Ishikawa (cell line): Measurements from ENCODE around the gene OSBPL10.

ENCODE experiments used
- CEBPB ChIP-seq: IDR thresholded peaks from 2 replicates; pipeline ENCODE4 v1.6.1; 2012
- CREB1 ChIP-seq: IDR thresholded peaks from 2 replicates; pipeline ENCODE4 v1.6.1; 2012; ENCODE audit warnings: low read depth
- EGR1 ChIP-seq: IDR thresholded peaks from 2 replicates; pipeline ENCODE4 v1.6.1; 2012
- EP300 ChIP-seq: IDR thresholded peaks from 2 replicates; pipeline ENCODE4 v1.6.1; 2012; ENCODE audit warnings: borderline replicate concordance
- FOXM1 ChIP-seq: IDR thresholded peaks from 2 replicates; pipeline ENCODE4 v1.6.1; 2012; ENCODE audit warnings: low read depth, borderline replicate concordance
- MAX ChIP-seq: IDR thresholded peaks from 2 replicates; pipeline ENCODE4 v1.6.1; 2012
- NFIC ChIP-seq: IDR thresholded peaks from 2 replicates; pipeline ENCODE4 v1.6.1; 2012
- RAD21 ChIP-seq: IDR thresholded peaks from 2 replicates; pipeline ENCODE4 v1.6.1; 2012; ENCODE audit warnings: low read depth
- REST ChIP-seq: IDR thresholded peaks from 2 replicates; pipeline ENCODE4 v1.6.1; 2012; ENCODE audit warnings: low read depth, mild to moderate bottlenecking
- TAF1 ChIP-seq: IDR thresholded peaks from 2 replicates; pipeline ENCODE4 v1.6.1; 2012; ENCODE audit warnings: low read depth, mild to moderate bottlenecking
- TCF12 ChIP-seq: IDR thresholded peaks from 2 replicates; pipeline ENCODE4 v1.6.1; 2012; ENCODE audit warnings: low read depth
- TEAD4 ChIP-seq: IDR thresholded peaks from 2 replicates; pipeline ENCODE4 v1.6.1; 2012
- USF1 ChIP-seq: IDR thresholded peaks from 2 replicates; pipeline ENCODE4 v1.6.1; 2012
- YY1 ChIP-seq: IDR thresholded peaks from 2 replicates; pipeline ENCODE4 v1.6.1; 2012; ENCODE audit warnings: low read depth
- ZBTB7A ChIP-seq: IDR thresholded peaks from 2 replicates; pipeline ENCODE4 v1.6.1; 2012; ENCODE audit warnings: low read depth

Gene OSBPL10

GRCh38 chr3:31753050-31753425, 228.0 kb downstream of the OSBPL10 start:
- no peak for TF ChIP-seq MAX
- TF ChIP-seq RAD21 = no peak
- no peak for TF ChIP-seq EP300
- TF ChIP-seq ZBTB7A = no peak
- no peak for TF ChIP-seq TAF1
- TF ChIP-seq TCF12 = no peak
- TF ChIP-seq YY1 = no peak
- TF ChIP-seq REST = no peak
- no peak for TF ChIP-seq NFIC
- no peak for TF ChIP-seq EGR1
- TF ChIP-seq CREB1 = no peak
- no peak for TF ChIP-seq CEBPB
- no peak for TF ChIP-seq TEAD4
- TF ChIP-seq USF1 = no peak

- no peak for TF ChIP-seq NFIC
- no peak for TF ChIP-seq FOXM1
- no peak for TF ChIP-seq EP300
- no peak for TF ChIP-seq TEAD4
- TF ChIP-seq RAD21 = no peak
- no peak for TF ChIP-seq MAX
- TF ChIP-seq REST = no peak
- TF ChIP-seq TCF12 = no peak
These were observed 228.6 kb downstream of the OSBPL10 start for GRCh38 chr3:31752305-31753049.

- TF ChIP-seq CEBPB (no peak), EP300 (no peak), EGR1 (no peak), TAF1 (no peak), ZBTB7A (no peak), TEAD4 (no peak), FOXM1 (no peak), USF1 (no peak), YY1 (no peak), RAD21 (no peak), TCF12 (no peak), CREB1 (no peak), NFIC (no peak), REST (no peak), MAX (no peak)
These were observed 230.7 kb downstream of the OSBPL10 start for GRCh38 chr3:31750341-31750740.

GRCh38 chr3:31748933-31749295, 232.1 kb downstream of the OSBPL10 start:
- TF ChIP-seq TCF12 (no peak), ZBTB7A (no peak), MAX (no peak), EP300 (no peak), NFIC (no peak), FOXM1 (no peak), CEBPB (no peak), RAD21 (no peak), USF1 (no peak), TAF1 (no peak), EGR1 (no peak), REST (no peak), TEAD4 (no peak), YY1 (no peak)
